Pancreas (tissue), 10 donors: ENCODE data around the gene MORF4L1. TPM values are rescaled to one million over a fixed set of nuclear protein-coding genes. Genes with fewer than 3 reads are reported as not detected.

ENCODE experiments used
- ATAC-seq, 4 donors: fragments of 200-7000 bp; cut with Tn5 transposase; one replicate each; pipeline versions ENCODE4 v1.8.0 to v1.9.1; 2020; ENCODE audit warnings: mild to moderate bottlenecking in 4 of 4, moderate library complexity in 4 of 4
- DNase-seq, 6 donors: peaks; one replicate each; pipeline ENCODE4 v3.0.0-alpha.2; 2020
- FAIRE-seq: peaks from 2 replicates; lab custom pipeline; 2012; peaks lifted over from hg19 to GRCh38; lab: Jason Lieb, UNC
- H3K27ac ChIP-seq, 4 donors: fragments of 200-600 bp; sonication (generic); 1 replicate in 3 of 4; 2 replicates in 1 of 4; pipeline versions ENCODE4 v1.5.0 to v1.8.0; 2020
- H3K27me3 ChIP-seq, 4 donors: fragments of 200-600 bp; one replicate each; pipeline ENCODE4 v1.8.0; 2021
- H3K36me3 ChIP-seq, 3 donors: fragments of 200-600 bp; sonication (generic) in 1 of 3; one replicate each; pipeline versions ENCODE4 v1.5.0 to v1.8.0; 2020 to 2021
- H3K4me1 ChIP-seq, 3 donors: fragments of 200-600 bp; one replicate each; pipeline ENCODE4 v1.8.0; 2021
- H3K4me3 ChIP-seq, 4 donors: fragments of 200-600 bp; sonication (generic) in 2 of 4; one replicate each; pipeline versions ENCODE4 v1.5.0 to v1.8.0; 2020 to 2021
- H3K9me3 ChIP-seq, 4 donors: fragments of 200-600 bp; one replicate each; pipeline ENCODE4 v1.8.0; 2021
- CTCF ChIP-seq, 4 donors: fragments of 200-600 bp; sonication (generic) in 3 of 4; IDR thresholded peaks; one replicate each; pipeline versions ENCODE4 v1.5.0 to v1.8.0; 2021; ENCODE audit warnings: antibody characterized with exemption in 4 of 4
- WGBS, 2 donors: extraction: QIAGEN DNeasy Blood & Tissue Kit; methylation state at CpG; one replicate each; pipeline ENCODE4 v1.1.7; 2013; 5-methylcytosine and 5-hydroxymethylcytosine counted together
- intact Hi-C, 3 donors: fragments of 100-400 bp; cut with DNase I; formaldehyde crosslinking; loops; one replicate each; pipeline versions ENCODE4 v1.11.1 to v1.14.2; 2022
- polyA plus RNA-seq, 2 donors: library from polyadenylated mRNA; stranded (reverse); fragments of 200-250 nt; gene quantifications; one replicate each; pipeline ENCODE4 v1.2.3, GENCODE V29; 2013
- total RNA-seq, 6 donors: library from RNA; stranded (reverse); fragmentation: NEBNext Ultra II Directional in 4 of 6; extraction: Animal tissue kit (Norgen Biotek cat#: 25700) in 4 of 6; gene quantifications; one replicate each; pipeline versions ENCODE4 v1.2.1 to v1.2.4, GENCODE V29; 2021 to 2023
- donor health status: healthy with polysubstance abuse.
- donor health status: DM: no; HTN: no; CAD: no; lungs with moderate emphysema.
- donor health status: DM: no; HTN: no; CAD: no.
- donor health status: control.
- donor health status: control.
- donor health status: Bipolar disorder and iron deficiency.
- donor health status: DM: yes; HTN: yes; CAD: no.
- donor health status: DM: no; HTN: no; CAD: no.
- donor health status: DM: no; HTN: no; CAD: no.
- donor health status: DM: yes; HTN: yes; CAD: no.

The MORF4L1 gene
- total and polyA plus RNA-seq, 8 donors, result 55.0 to 149 (median 90.4) TPM

GRCh38 chr15:78904599-78905358 lies 32.1 kb downstream of the MORF4L1 start:
- H3K36me3 ChIP-seq, result peaks cover 3 to 48% (median 25%) of the 10 kb centered on the region in 3 donors
- intact Hi-C loops, result loop anchor here in 1 of 3 donors (10.0 kb wide), 1 partner anchor 280 kb away; no protein-coding TSS in a partner anchor
- H3K27ac ChIP-seq, result no peak overlapping the region
- H3K27me3 ChIP-seq, result no peaks in the 10 kb centered on the region
- H3K9me3 ChIP-seq, result no peaks in the 10 kb centered on the region
- peaks cover 0 to 5% (median 0%) of the 10 kb centered on the region in 3 donors for H3K4me1 ChIP-seq
- no peak for ATAC-seq
- FAIRE-seq, result no peak
- no peak overlapping the region for H3K4me3 ChIP-seq
- DNase-seq, result no peak
- TF ChIP-seq CTCF (IDR thresholded peaks at IDR 0.05), result no peak
- 80% methylated on average over 6 of the region's 6 CpGs for WGBS, 2 donors

- Histone ChIP-seq H3K4me3 (no peak overlapping the region), H3K4me1 (peaks cover 0 to 5% (median 0%) of the 10 kb centered on the region in 3 donors), H3K27ac (no peak overlapping the region), H3K27me3 (no peaks in the 10 kb centered on the region), H3K9me3 (no peaks in the 10 kb centered on the region), H3K36me3 (peaks cover 3 to 37% (median 14%) of the 10 kb centered on the region in 3 donors)
- TF ChIP-seq CTCF (IDR thresholded peaks at IDR 0.05), result no peak
- ATAC-seq (peak; percentile 46 to 71 (median 62)), DNase-seq (peak in 2 of 6 donors; percentile 46 to 79), FAIRE-seq (no peak)
- WGBS, 2 donors, result 14 to 23% methylated on average over 2 of the region's 2 CpGs
- intact Hi-C loops, result loop anchor here in 1 of 3 donors (10.0 kb wide), 1 partner anchor 279 kb away; no protein-coding TSS in a partner anchor
These were observed 33.6 kb downstream of the MORF4L1 start for GRCh38 chr15:78906316-78906620.

GRCh38 chr15:78907577-78907976 lies 34.9 kb downstream of the MORF4L1 start:
- H3K4me1 ChIP-seq, result peaks cover 0 to 5% (median 4%) of the 10 kb centered on the region in 3 donors

GRCh38 chr15:78909160-78909695 lies 36.5 kb downstream of the MORF4L1 start:
- Histone ChIP-seq H3K4me3 (no peak overlapping the region), H3K27ac (no peak overlapping the region), H3K4me1 (peaks cover 3 to 7% (median 5%) of the 10 kb centered on the region in 3 donors), H3K9me3 (no peaks in the 10 kb centered on the region), H3K36me3 (peaks cover 0 to 13% (median 0%) of the 10 kb centered on the region in 3 donors), H3K27me3 (no peaks in the 10 kb centered on the region)
- no peak for DNase-seq
- TF ChIP-seq CTCF (IDR thresholded peaks at IDR 0.05), result no peak
- intact Hi-C loops, result loop anchor here in 1 of 3 donors (10.0 kb wide), 1 partner anchor 276 kb away; no protein-coding TSS in a partner anchor
- no peak for FAIRE-seq
- WGBS, 2 donors, result 50 to 58% methylated on average over 3 of the region's 3 CpGs
- ATAC-seq, result no peak

More at GRCh38 chr15:78907577-78907976, 34.9 kb downstream of the MORF4L1 start:
- WGBS, 2 donors, result 51 to 63% methylated on average over 3 of the region's 3 CpGs
- ATAC-seq (no peak), DNase-seq (no peak), FAIRE-seq (no peak)
- no peak overlapping the region for H3K4me3 ChIP-seq
- H3K9me3 ChIP-seq, result no peaks in the 10 kb centered on the region
- no peaks in the 10 kb centered on the region for H3K27me3 ChIP-seq
- intact Hi-C loops, result loop anchor here in 1 of 3 donors (10.0 kb wide), 1 partner anchor 277 kb away; no protein-coding TSS in a partner anchor
- no peak overlapping the region for H3K27ac ChIP-seq
- no peak for TF ChIP-seq CTCF (IDR thresholded peaks at IDR 0.05)
- peaks cover 0 to 30% (median 7%) of the 10 kb centered on the region in 3 donors for H3K36me3 ChIP-seq
